ENCODE data around the gene F2RL3.

DNA sequence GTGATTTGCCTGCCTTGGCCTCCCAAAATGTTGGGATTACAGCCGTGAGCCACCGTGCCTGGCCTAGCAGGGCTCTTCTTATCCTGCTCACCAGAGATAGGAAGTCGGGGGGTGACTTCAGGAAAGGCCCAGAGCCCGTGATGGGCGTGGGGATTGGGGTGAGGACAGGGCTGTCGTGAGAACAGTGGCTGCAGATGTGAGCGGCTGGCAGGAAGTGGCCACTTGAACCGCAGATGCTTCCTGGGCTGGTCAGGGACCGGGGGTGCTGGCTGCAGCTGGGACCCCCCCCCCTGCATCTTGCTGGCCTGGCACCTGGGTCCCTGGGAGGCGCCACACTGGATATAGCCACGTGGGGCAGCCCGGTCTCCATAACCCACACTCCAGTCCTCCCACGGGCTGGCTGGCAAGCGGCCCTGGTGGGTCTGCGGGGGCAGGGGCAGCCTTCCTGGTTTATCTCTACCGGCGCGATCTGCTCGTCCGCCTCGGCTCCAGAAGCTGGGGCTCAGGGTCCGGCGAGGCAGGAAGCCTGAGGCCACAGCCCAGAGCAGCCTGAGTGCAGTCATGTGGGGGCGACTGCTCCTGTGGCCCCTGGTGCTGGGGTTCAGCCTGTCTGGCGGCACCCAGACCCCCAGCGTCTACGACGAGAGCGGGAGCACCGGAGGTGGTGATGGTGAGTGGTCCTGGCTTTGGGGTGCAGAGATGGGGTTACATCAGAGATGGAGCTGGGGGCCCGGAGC lies at the start of gene F2RL3:
- TF ChIP-seq, protein P1, sequence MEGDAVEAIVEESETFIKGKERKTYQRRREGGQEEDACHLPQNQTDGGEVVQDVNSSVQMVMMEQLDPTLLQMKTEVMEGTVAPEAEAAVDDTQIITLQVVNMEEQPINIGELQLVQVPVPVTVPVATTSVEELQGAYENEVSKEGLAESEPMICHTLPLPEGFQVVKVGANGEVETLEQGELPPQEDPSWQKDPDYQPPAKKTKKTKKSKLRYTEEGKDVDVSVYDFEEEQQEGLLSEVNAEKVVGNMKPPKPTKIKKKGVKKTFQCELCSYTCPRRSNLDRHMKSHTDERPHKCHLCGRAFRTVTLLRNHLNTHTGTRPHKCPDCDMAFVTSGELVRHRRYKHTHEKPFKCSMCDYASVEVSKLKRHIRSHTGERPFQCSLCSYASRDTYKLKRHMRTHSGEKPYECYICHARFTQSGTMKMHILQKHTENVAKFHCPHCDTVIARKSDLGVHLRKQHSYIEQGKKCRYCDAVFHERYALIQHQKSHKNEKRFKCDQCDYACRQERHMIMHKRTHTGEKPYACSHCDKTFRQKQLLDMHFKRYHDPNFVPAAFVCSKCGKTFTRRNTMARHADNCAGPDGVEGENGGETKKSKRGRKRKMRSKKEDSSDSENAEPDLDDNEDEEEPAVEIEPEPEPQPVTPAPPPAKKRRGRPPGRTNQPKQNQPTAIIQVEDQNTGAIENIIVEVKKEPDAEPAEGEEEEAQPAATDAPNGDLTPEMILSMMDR (IDR thresholded peaks at IDR 0.05), result no peak
- no peak for TF ChIP-seq ZFX (IDR thresholded peaks at IDR 0.05; ENCODE audit: borderline replicate concordance)

Data from 22Rv1 (cell line).